SK-N-MC (cell line): ENCODE results near the gene PAFAH2.

Experiments used
- DNase-seq: peaks from one replicate; pipeline ENCODE4 v3.0.0-alpha.2; 2011; ENCODE audit warnings: low read depth, low spot score
- H3K27ac ChIP-seq: fragments of 200-600 bp; sonication (generic); 2 replicates; pipeline ENCODE4 v1.5.1; 2016; ENCODE audit warnings: mixed run types
- H3K36me3 ChIP-seq: fragments of 200-600 bp; sonication (generic); 2 replicates; pipeline ENCODE4 v1.6.1; 2017; ENCODE audit warnings: antibody characterized with exemption, low read length, mixed read lengths; ENCODE audit not compliant: insufficient read depth
- H3K4me3 ChIP-seq: fragments of 200-600 bp; sonication (generic); 2 replicates; pipeline ENCODE4 v1.5.1; 2016
- H3K9ac ChIP-seq: fragments of 200-600 bp; sonication (generic); 2 replicates; pipeline ENCODE4 v1.8.0; 2017; ENCODE audit warnings: mixed run types, mixed read lengths; ENCODE audit not compliant: insufficient read length
- H3K9me3 ChIP-seq: fragments of 200-600 bp; sonication (generic); 2 replicates; pipeline ENCODE4 v1.6.1; 2017; ENCODE audit warnings: low read depth, mild to moderate bottlenecking, antibody characterized with exemption, low read length, moderate library complexity, mixed read lengths
- EZH2 ChIP-seq: fragments of 200-600 bp; sonication (generic); IDR thresholded peaks from one replicate; pipeline ENCODE4 v1.6.1; 2017; ENCODE audit warnings: antibody characterized with exemption
- FOXP2 ChIP-seq: optimal IDR thresholded peaks from 2 replicates; pipeline ENCODE3; 2011; ENCODE audit warnings: mild to moderate bottlenecking, moderate library complexity; ENCODE audit not compliant: insufficient read depth; ENCODE audit errors: extremely low read length, control extremely low read depth
- POLR2AphosphoS5 ChIP-seq: IDR thresholded peaks from 2 replicates; pipeline ENCODE4 v1.6.1; 2012; ENCODE audit warnings: mild to moderate bottlenecking, low read depth, low read length, borderline replicate concordance

PAFAH2 gene

DNA sequence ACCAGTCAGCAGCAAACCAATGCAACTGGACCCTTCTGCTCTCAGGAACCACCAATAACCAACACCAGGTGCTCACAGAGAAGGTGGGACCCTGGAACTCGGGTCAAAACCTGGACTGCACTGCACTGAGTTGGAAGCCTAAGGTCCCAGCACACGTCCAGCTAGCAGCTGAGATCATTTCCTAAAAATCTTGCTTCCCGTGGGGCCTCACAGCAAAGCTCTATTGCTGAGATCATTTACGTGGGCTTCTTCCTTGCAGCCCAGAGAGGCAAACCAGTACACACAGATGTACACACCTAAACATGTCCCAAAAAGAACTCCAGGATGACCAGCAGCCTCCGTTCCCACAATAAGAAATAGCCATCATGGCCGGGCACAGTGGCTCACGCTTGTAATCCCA lies 68.8 kb downstream of the PAFAH2 start:
- Histone ChIP-seq H3K9me3 (no peaks in the 10 kb centered on the region), H3K27ac (no peak overlapping the region), H3K36me3 (no peaks in the 10 kb centered on the region), H3K9ac (no peak overlapping the region), H3K4me3 (no peak overlapping the region)
- no peak for TF ChIP-seq EZH2
- TF ChIP-seq POLR2AphosphoS5: no peak
- TF ChIP-seq FOXP2: no peak
- DNase-seq: no peak

DNA sequence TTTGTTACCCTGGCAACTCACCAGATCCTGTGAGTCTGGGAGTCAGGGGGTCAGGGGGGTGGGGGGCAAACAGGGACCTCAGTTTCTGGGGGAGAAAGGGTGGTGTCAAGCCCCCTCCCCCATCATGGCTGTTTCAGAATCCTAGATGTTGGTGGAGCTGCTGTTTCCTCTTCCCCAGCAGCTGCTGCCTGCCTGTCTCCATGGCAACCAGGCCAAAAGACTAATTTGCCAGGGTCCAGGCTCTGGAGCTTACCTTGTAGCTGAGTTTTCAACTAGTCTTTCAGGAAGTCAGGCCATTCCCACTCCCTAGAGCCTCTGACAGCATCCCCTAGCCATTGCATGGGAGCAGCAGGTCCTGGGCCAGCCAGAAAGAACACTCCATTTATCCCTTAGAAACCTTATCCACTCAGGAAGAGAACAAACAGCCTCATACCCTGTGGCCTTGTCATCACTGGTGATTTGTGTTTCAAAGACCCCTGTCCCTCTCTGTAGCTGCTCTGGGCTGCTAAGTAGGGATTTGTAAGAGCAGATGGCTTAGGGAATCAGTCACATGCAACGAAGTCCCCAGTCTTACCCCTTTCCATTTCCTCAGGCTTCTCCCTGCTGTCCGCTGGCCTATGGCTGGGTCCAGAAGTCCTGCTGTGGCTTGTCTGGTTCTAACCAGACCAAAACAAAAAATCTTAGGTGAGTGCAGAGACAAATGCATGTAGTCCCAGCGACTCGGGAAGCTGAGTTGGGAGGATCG lies 70.2 kb downstream of the PAFAH2 start:
- TF ChIP-seq FOXP2: no peak
- no peak overlapping the region for H3K4me3 ChIP-seq
- H3K9ac ChIP-seq: no peak overlapping the region
- no peak overlapping the region for H3K27ac ChIP-seq
- H3K9me3 ChIP-seq: no peaks in the 10 kb centered on the region
- no peak for DNase-seq
- no peaks in the 10 kb centered on the region for H3K36me3 ChIP-seq

DNA sequence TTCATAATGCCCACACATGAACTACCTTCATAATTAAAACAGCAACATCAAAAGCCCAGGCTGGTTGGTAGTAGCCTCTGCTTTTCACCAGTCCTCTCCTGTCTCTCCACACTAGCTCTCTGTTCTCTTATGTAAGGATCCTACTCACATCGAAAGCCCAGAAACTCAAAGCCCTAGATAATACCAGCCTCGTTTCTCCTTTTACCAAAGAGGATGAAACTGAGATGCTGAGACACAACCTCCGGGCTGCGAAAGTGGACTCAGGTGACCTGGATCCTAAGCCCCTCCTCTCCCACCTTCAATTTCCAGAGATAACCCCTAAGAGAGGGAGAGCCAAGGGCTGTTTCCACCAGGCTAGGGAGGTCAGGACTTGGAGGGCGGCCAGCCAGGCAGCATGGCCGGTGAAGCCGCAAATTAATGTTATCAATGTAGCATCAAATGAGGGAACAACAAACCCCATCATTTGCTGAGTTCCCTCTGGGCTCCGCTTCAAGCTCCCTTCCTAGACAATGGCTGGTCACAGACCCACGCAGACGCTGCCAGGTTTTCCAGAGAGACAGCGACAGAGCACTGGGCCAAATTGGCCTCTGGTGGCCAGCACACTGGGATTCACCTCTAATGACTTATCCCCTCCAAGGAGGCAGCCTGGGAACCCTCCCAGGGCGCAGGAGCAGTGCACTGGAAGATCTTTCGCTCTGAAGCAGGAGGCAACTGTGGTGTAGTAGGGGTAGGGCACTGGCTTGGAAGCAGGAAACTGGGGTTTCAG lies 70.9 kb downstream of the PAFAH2 start:
- no peaks in the 10 kb centered on the region for H3K36me3 ChIP-seq
- no peak overlapping the region for H3K9ac ChIP-seq
- DNase-seq: no peak
- H3K27ac ChIP-seq: no peak overlapping the region
- H3K9me3 ChIP-seq: no peaks in the 10 kb centered on the region
- no peak overlapping the region for H3K4me3 ChIP-seq
- TF ChIP-seq FOXP2: no peak
- no peak for TF ChIP-seq POLR2AphosphoS5
- TF ChIP-seq EZH2: no peak

DNA sequence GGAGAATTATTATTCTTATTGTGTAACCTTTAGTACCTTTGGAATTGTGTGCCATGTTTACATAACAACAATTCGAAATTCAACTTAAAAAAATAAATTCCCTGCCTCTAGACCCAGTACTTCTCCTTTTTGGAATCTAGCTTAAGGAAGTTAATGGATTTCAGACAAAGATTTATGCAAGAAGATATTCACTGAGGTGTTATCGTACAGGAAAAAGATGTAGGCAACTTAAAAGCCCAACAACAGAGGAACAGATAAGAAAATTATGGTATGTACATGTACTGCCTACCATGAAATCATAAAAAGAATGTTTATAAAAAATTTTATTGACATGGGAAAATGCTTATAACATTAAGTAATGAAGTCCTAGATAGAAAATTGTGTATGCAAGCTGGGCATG lies 73.4 kb downstream of the PAFAH2 start:
- Histone ChIP-seq H3K36me3 (no peaks in the 10 kb centered on the region), H3K27ac (no peak overlapping the region), H3K9ac (no peak overlapping the region), H3K9me3 (no peaks in the 10 kb centered on the region), H3K4me3 (no peak overlapping the region)
- TF ChIP-seq FOXP2 (no peak), EZH2 (no peak), POLR2AphosphoS5 (no peak)
- DNase-seq: no peak

DNA sequence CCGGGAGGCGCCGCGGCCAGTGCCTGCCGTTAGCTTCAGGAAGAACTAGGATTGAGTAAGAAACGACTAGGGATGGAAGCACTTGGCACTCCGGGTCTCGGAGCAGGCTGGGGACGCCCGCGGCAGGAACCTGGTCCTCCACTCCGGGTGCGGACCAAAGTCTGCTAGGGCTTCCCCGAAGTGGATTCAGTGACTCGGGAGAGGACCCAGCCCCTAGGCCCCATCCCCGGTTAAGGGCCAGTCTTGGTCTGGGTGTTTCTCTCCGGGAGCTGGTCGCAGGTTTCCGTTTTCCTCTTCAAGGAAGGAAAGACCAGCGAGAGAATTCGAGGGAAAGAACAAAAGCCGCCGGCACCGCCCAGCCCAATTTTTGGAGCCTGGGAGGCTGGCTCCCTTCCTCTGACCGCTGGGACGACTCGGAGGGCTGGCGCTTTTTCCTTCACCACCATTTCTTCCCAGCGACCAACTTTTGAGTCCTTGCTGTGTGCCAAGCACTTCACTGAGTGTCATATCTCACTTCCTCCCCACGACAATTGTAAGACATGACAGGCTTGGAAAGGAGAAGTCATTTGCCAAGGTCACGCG lies 74.8 kb downstream of the PAFAH2 start:
- Histone ChIP-seq H3K4me3 (no peak overlapping the region), H3K9me3 (no peaks in the 10 kb centered on the region), H3K9ac (no peak overlapping the region), H3K27ac (no peak overlapping the region), H3K36me3 (no peaks in the 10 kb centered on the region)
- DNase-seq: no peak
- TF ChIP-seq EZH2 (no peak), FOXP2 (no peak), POLR2AphosphoS5 (no peak)

DNA sequence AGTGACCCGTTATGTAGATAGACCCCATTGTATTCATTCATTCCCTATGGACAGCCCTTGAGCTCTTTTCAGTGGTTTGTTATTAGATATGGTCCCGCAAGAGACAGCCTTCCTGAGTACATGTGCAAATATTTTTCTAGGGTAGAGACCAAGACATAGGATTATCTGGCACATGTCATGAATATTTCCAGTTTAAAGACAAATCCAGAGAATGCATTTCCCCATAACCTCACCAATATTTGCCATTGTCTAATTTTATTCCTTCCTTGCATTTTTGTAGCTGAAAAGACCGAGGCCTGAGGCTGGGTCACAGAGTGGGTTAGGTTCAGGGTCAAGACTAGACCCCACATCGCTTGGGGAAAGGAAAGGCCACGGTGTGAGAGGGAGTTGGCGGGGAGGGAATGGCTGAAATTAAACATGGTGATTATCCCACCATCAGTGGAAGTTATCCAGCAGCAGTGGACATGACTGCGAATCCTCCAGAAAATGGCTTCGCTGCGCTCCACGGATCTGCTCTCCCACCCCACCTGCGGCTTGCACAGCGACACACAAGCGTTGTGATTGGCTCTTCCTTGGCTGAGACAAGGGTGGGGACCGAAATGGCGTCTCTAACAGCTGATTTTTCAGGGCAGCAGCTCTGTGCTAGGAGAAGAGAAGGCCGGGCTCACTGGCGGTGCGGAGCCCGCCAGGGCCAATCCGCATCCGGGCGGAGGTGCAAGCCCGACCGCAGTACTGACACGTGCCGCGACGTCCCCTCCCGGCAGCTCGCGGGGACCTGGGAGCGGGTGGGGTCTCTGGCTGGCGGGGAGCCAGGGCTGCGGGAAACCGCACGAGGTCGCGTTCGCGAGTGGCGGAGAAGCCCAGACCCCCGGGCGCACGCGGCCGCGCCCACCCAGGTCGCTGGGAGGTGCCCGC lies 75.5 kb downstream of the PAFAH2 start:
- DNase-seq: no peak
- H3K36me3 ChIP-seq: no peaks in the 10 kb centered on the region

DNA sequence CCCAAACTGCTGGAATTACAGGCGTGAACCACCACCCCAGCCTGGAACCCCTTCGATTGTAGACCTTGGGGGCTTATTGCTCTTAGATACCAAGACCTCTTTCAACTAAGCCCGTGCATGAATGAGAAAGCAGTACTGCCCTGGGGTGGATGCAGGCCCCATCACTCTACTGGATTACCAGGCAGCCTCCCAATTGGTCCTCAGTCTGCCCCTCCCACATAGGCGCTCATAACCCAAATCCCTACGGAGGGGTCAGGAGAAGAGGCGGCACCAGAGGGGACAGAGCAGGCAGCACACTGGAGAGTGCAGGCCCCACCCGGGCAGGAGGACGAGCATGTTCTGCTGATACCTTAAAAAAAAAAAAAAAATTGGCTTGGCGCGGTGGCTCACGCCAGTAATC lies 79.2 kb downstream of the PAFAH2 start:
- no peak for DNase-seq
- Histone ChIP-seq H3K4me3 (no peak overlapping the region), H3K27ac (no peak overlapping the region), H3K9ac (no peak overlapping the region), H3K9me3 (no peaks in the 10 kb centered on the region), H3K36me3 (no peaks in the 10 kb centered on the region)
- TF ChIP-seq FOXP2 (no peak), POLR2AphosphoS5 (no peak), EZH2 (no peak)

More for the DNA sequence above, 75.5 kb downstream of the PAFAH2 start:
- H3K9ac ChIP-seq: no peak overlapping the region
- H3K27ac ChIP-seq: no peak overlapping the region
- TF ChIP-seq FOXP2: no peak
- TF ChIP-seq POLR2AphosphoS5: no peak
- no peak for TF ChIP-seq EZH2
- H3K9me3 ChIP-seq: no peaks in the 10 kb centered on the region
- no peak overlapping the region for H3K4me3 ChIP-seq

DNA sequence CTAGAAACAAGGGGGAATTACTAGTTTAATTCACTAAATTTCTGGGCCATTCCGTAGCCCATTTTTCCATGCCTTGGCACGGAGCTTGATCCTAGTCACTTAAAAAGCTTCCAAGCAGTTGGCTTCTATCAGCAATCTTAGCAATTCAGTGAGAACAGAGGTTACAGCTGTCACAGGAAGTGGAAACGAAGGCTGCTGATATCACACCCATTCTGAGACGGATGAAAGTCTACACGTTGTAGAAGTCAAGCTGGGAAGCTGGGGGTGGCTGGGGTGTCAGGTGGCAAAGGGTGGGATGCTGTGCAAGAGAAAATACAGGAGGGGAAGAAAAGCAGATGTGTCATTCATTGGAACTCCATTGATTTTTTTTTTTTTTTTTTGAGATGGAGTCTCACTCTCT lies 79.9 kb downstream of the PAFAH2 start:
- H3K9me3 ChIP-seq: no peaks in the 10 kb centered on the region
- no peak for TF ChIP-seq POLR2AphosphoS5
- TF ChIP-seq FOXP2: no peak
- TF ChIP-seq EZH2: no peak
- no peak for DNase-seq
- H3K4me3 ChIP-seq: no peak overlapping the region
- H3K27ac ChIP-seq: no peak overlapping the region
- H3K9ac ChIP-seq: no peak overlapping the region
- no peaks in the 10 kb centered on the region for H3K36me3 ChIP-seq
